ENCODE measurements around the gene SZT2. TPM values are rescaled to one million over a fixed set of nuclear protein-coding genes. Genes with fewer than 3 reads are reported as not detected.
A peak's percentile ranks its signal among the peaks of the same experiment; 100 is the strongest.

Gene SZT2
- total RNA-seq, 1 donor from 2014 or later, result 39.4 TPM

DNA sequence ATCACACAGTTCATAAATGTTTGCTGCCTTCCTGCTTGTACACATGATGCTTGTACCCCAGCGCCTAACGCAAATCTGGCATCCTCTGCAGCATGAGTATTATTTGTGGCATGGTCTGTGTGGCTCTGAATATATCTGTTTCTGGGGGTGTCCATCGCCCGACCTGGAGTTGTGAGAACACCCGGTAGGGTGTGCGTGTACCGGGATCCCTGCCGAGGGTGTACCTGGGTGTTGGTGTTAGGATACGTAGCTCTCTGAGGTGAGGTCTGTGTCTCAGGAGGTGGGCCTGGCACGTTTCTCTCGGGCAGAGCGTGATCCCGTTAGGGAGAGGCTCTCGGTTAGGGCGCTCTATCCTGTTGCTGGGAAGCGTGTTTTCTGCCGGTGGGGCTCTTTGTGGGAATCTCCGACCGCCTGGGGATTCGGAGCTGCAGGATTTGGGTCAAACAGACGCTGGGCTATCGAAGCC is 41.3 kb upstream of the SZT2 start:
- H3K9me3 Mint-ChIP-seq, result no peaks in the 10 kb centered on the region
- no peak overlapping the region for H3K27ac Mint-ChIP-seq (ENCODE audit: unreplicated experiment)
- H3K36me3 Mint-ChIP-seq (ENCODE audit: low read depth), result no peaks in the 10 kb centered on the region
- TF ChIP-seq, protein P1, sequence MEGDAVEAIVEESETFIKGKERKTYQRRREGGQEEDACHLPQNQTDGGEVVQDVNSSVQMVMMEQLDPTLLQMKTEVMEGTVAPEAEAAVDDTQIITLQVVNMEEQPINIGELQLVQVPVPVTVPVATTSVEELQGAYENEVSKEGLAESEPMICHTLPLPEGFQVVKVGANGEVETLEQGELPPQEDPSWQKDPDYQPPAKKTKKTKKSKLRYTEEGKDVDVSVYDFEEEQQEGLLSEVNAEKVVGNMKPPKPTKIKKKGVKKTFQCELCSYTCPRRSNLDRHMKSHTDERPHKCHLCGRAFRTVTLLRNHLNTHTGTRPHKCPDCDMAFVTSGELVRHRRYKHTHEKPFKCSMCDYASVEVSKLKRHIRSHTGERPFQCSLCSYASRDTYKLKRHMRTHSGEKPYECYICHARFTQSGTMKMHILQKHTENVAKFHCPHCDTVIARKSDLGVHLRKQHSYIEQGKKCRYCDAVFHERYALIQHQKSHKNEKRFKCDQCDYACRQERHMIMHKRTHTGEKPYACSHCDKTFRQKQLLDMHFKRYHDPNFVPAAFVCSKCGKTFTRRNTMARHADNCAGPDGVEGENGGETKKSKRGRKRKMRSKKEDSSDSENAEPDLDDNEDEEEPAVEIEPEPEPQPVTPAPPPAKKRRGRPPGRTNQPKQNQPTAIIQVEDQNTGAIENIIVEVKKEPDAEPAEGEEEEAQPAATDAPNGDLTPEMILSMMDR (conservative IDR thresholded peaks at IDR 0.05), result no peak
- no peak for DNase-seq (ENCODE audit: low read depth, low spot score)
- H3K4me3 Mint-ChIP-seq, result peak overlapping the region; percentile 65
- H3K4me1 Mint-ChIP-seq, result peaks cover 16% of the 10 kb centered on the region
- peaks cover 25% of the 10 kb centered on the region for H3K27me3 Mint-ChIP-seq (ENCODE audit: low read depth)

DNA sequence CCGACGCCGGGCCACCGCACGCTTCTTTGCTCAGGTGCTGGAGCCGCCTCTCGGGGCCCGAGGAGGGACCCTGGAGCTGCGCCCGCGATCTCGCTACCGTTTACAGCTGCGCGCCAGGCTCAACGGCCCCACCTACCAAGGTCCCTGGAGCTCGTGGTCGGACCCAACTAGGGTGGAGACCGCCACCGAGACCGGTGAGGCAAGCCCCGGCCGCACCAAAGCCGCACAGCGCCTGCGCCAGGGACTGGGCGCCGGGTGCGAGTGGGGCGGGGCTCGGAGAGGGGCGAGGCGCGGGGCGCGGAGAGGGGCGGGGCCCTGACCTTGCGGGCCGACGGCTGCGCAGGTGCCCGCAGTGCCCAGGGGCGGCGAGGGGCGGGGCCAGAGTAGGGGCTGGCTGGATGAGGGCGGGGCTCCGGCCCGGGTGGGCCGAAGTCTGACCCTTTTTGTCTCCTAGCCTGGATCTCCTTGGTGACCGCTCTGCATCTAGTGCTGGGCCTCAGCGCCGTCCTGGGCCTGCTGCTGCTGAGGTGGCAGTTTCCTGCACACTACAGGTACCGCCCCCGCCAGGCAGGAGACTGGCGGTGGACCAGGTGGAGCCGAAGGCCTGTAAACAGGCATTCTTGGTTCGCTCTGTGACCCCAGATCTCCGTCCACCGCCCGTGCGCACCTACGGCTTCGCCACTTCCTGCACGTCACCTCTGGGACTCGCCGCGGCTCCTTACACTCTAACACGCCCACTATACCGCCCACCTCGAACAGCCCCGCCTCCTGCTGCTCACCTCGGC is 40.7 kb upstream of the SZT2 start:
- TF ChIP-seq, protein P1 (conservative IDR thresholded peaks at IDR 0.05), result no peak
- Mint-ChIP-seq H3K9me3 (no peaks in the 10 kb centered on the region), H3K4me3 (peak overlapping the region; percentile 92), H3K4me1 (peaks cover 16% of the 10 kb centered on the region), H3K27me3 (ENCODE audit: low read depth) (peaks cover 25% of the 10 kb centered on the region), H3K36me3 (ENCODE audit: low read depth) (no peaks in the 10 kb centered on the region), H3K27ac (ENCODE audit: unreplicated experiment) (peak overlapping the region; percentile 98)
- peak; percentile 82 for DNase-seq (ENCODE audit: low read depth, low spot score)

DNA sequence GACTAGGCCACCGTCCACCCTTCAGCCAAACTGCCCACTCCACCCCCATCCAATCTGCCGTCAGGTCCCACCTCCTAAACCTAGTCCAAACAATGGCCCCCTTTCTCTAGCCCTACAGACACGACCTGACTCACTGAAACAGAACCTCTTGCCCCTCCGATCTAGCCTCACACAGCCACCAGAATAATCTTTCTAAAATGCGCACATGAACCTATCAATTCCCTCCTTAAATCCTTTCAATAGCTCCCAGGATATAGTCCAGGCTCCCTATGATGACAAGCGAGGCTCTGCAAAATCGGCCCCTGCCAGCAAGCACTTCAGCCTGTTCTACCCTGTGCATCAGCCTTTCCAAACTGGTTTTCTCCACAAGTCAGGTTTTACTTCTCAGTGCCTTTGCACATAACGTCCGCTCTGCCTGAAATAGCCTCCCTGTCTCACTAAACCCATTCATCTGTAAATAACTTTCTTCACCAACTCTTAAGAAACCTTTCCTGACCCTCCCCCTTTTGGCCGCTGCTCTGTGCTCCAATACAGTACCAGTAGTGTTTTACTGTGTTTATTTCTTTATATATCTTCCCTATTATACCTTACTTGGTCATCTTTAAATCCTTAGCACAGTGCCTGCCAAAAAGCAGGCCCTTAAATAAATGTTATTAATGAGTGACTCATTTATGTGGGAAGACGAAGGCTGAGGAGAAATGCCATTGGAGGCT is 39.9 kb upstream of the SZT2 start:
- no peak for DNase-seq (ENCODE audit: low read depth, low spot score)
- H3K27me3 Mint-ChIP-seq (ENCODE audit: low read depth), result peaks cover 25% of the 10 kb centered on the region
- H3K4me3 Mint-ChIP-seq, result peak overlapping the region; percentile 92
- H3K36me3 Mint-ChIP-seq (ENCODE audit: low read depth), result peaks cover 3% of the 10 kb centered on the region
- peaks cover 16% of the 10 kb centered on the region for H3K4me1 Mint-ChIP-seq
- peak overlapping the region; percentile 98 for H3K27ac Mint-ChIP-seq (ENCODE audit: unreplicated experiment)
- H3K9me3 Mint-ChIP-seq, result no peaks in the 10 kb centered on the region
- TF ChIP-seq, protein P1 (conservative IDR thresholded peaks at IDR 0.05), result no peak

DNA sequence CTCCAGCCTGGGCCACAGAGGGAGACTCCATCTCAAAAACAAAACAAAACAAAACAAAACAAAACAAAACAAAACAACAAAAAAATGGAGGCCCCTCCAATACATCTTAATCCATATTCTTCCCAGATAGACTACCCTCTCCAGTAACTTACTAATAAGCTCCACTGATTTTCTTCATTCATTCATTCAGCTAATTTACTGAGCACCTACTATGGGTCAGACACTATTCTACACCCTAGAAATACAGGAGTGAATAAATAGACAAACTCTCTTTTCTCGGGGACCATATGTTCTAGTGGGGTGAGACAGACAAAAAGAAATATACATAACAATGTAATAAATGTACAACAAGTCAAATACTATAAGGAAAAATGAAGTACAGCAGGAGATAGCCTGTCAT is 38.7 kb upstream of the SZT2 start:
- TF ChIP-seq, protein P1 (conservative IDR thresholded peaks at IDR 0.05), result no peak
- no peak for DNase-seq (ENCODE audit: low read depth, low spot score)
- H3K27ac Mint-ChIP-seq (ENCODE audit: unreplicated experiment), result no peak overlapping the region
- H3K4me1 Mint-ChIP-seq, result peaks cover 18% of the 10 kb centered on the region
- peaks cover 3% of the 10 kb centered on the region for H3K36me3 Mint-ChIP-seq (ENCODE audit: low read depth)
- H3K27me3 Mint-ChIP-seq (ENCODE audit: low read depth), result peaks cover 25% of the 10 kb centered on the region
- peaks cover 2% of the 10 kb centered on the region for H3K9me3 Mint-ChIP-seq
- H3K4me3 Mint-ChIP-seq, result peak overlapping the region; percentile 3

DNA sequence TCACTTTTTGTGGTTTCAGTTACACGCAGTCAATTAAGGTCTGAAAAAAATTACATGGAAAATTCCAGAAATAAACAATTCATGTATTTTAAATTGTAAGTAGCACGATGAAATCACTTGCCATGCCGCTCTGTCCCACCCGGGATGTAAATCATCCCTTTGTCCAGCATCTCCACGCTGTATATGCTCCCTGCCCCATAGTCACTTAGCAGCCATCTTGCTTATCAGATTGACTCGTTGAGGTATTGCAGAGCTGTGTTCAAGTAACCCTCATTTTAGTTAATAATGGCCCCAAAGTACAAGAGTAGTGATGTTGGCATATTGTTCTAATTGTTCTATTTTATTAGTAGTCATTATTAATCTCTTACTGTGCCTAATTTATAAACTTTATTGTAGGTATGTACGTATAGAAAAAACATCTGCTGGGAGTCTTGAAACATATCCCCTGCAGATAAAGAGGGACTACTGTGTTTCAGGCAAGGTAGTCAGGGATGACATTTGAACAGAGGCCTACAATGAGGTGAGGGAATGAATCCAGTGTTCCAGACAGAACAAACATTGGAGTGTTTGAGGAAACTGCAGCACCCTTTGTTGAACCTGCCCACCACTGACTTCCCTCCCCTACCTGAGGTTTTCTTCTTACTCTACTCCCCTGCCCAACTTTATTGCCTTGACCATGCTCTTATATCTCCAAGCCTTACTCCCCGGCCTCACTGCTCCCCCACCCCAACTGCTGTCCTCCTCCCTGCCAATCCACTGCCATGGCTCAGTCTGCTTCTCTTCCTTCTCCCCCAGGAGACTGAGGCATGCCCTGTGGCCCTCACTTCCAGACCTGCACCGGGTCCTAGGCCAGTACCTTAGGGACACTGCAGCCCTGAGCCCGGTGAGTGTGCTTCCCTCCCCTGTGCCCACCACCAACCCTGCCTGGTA is 38.0 kb upstream of the SZT2 start:
- peaks cover 3% of the 10 kb centered on the region for H3K9me3 Mint-ChIP-seq
- H3K4me1 Mint-ChIP-seq, result peaks cover 19% of the 10 kb centered on the region
- no peak overlapping the region for H3K27ac Mint-ChIP-seq (ENCODE audit: unreplicated experiment)
- no peak for DNase-seq (ENCODE audit: low read depth, low spot score)
- peaks cover 3% of the 10 kb centered on the region for H3K36me3 Mint-ChIP-seq (ENCODE audit: low read depth)
- peaks cover 18% of the 10 kb centered on the region for H3K27me3 Mint-ChIP-seq (ENCODE audit: low read depth)
- TF ChIP-seq, protein P1 (conservative IDR thresholded peaks at IDR 0.05), result no peak
- H3K4me3 Mint-ChIP-seq, result no peak overlapping the region
